Left cardiac atrium (tissue), 4 donors: Measurements from ENCODE around the gene EIF2AK2. TPM values are rescaled to one million over a fixed set of nuclear protein-coding genes. Genes with fewer than 3 reads are reported as not detected.
"Not testable (repeated sequence)": the region's sequence is repeated elsewhere in the genome, so short reads cannot be mapped to it uniquely, and the experiment has no call there.

Source experiments
- ATAC-seq, 2 donors: fragments of 200-7000 bp; cut with Tn5 transposase; one replicate each; pipeline ENCODE4 v1.9.1; 2020; ENCODE audit warnings: mild to moderate bottlenecking in 2 of 2, moderate library complexity in 2 of 2
- DNase-seq: peaks from one replicate; pipeline ENCODE4 v3.0.0-alpha.2; 2020
- intact Hi-C, 2 donors: fragments of 100-400 bp; cut with DNase I; formaldehyde crosslinking; loops; one replicate each; pipeline versions ENCODE4 v1.14.1 to v1.15.1; 2022 to 2023
- long read RNA-seq: library from polyadenylated mRNA; unstranded; transcript quantifications from one replicate; pipeline ENCODE4 v2.0.0, GENCODE V29; 2021
- total RNA-seq, 2 donors: library from RNA; stranded (reverse); fragmentation: NEBNext Ultra II Directional; extraction: Animal tissue kit (Norgen Biotek cat#: 25700); gene quantifications; one replicate each; pipeline ENCODE4 v1.2.1, GENCODE V29; 2021
- donor health status: DM: no; HTN: yes; CAD: no.
- donor health status: DM: no; HTN: yes; CAD: no; lungs with severe emphysema.
- donor health status: DM: yes; HTN: yes; CAD: no.
- donor health status: Dilated cardiomyopathy.

The EIF2AK2 gene
- 10 to 100 TPM; 19.3 to 26.8 TPM for total RNA-seq
- long read RNA-seq, full-length matches to known transcripts: 9 of 23 reads
- long read RNA-seq, partial matches to known transcripts: 7 of 23 reads
- long read RNA-seq, other reads (novel, unspliced or antisense): 7 of 23 reads

GRCh38 chr2:37156857-37157714 is at the start of gene EIF2AK2:
Gene EIF2AK2, minus strand, starts transcription at chr2:37156980. Its CDS starts 9,174 bp downstream, at chr2:37147806.
- peak; percentile 89 for DNase-seq
- ATAC-seq: peak; percentile 96 to 97
- intact Hi-C loops: no loop called here

GRCh38 chr2:37205689-37206341 is 49.0 kb upstream of the EIF2AK2 start:
- intact Hi-C loops: no loop called here
- no peak for ATAC-seq
- no peak for DNase-seq

- ATAC-seq, DNase-seq, intact Hi-C loops: not testable (repeated sequence)
These were observed 48.4 kb upstream of the EIF2AK2 start for GRCh38 chr2:37205071-37205661.

GRCh38 chr2:37203708-37204107 is 46.9 kb upstream of the EIF2AK2 start:
- intact Hi-C loops: no loop called here
- DNase-seq (no peak), ATAC-seq (no peak)

GRCh38 chr2:37201766-37202165 is 45.0 kb upstream of the EIF2AK2 start:
- DNase-seq (no peak), ATAC-seq (no peak)
- intact Hi-C loops: no loop called here

GRCh38 chr2:37201208-37201607 is 44.4 kb upstream of the EIF2AK2 start:
- ATAC-seq (no peak), DNase-seq (no peak)

GRCh38 chr2:37198681-37199065 is 41.9 kb upstream of the EIF2AK2 start:
- intact Hi-C loops: no loop called here
- no peak for DNase-seq
- no peak for ATAC-seq

More at GRCh38 chr2:37201208-37201607, 44.4 kb upstream of the EIF2AK2 start:
- intact Hi-C loops: no loop called here

GRCh38 chr2:37196320-37197195 is 39.8 kb upstream of the EIF2AK2 start, which contains the start of gene CEBPZOS:
Gene CEBPZOS, plus strand, starts transcription at chr2:37196496. Its CDS starts 3,209 bp downstream, at chr2:37199705.
- intact Hi-C loops: no loop called here
- ATAC-seq (peak; percentile 92 to 93), DNase-seq (peak; percentile 86)

GRCh38 chr2:37195862-37196319 is 39.1 kb upstream of the EIF2AK2 start:
- DNase-seq, intact Hi-C loops, ATAC-seq: not testable (repeated sequence)

- no peak for ATAC-seq
- no peak for DNase-seq
- intact Hi-C loops: no loop called here
These were observed 35.8 kb upstream of the EIF2AK2 start for GRCh38 chr2:37192551-37192950.

GRCh38 chr2:37191747-37192146 is 35.0 kb upstream of the EIF2AK2 start:
- DNase-seq (no peak), ATAC-seq (no peak)
- intact Hi-C loops: no loop called here

GRCh38 chr2:37191253-37191652 is 34.5 kb upstream of the EIF2AK2 start:
- DNase-seq (no peak), ATAC-seq (no peak)
- intact Hi-C loops: no loop called here

GRCh38 chr2:37190290-37190689 is 33.5 kb upstream of the EIF2AK2 start:
- ATAC-seq (no peak), DNase-seq (no peak)
- intact Hi-C loops: no loop called here

GRCh38 chr2:37189452-37190153 is 32.8 kb upstream of the EIF2AK2 start:
- ATAC-seq (peak in 1 of 2 donors; percentile 58), DNase-seq (no peak)
- intact Hi-C loops: no loop called here

GRCh38 chr2:37188570-37188969 is 31.8 kb upstream of the EIF2AK2 start, which contains the start of gene SULT6B1:
Gene SULT6B1, minus strand, starts transcription at chr2:37188670. Its CDS starts 30 bp downstream, at chr2:37188640.
- DNase-seq (no peak), ATAC-seq (no peak)
- intact Hi-C loops: no loop called here

GRCh38 chr2:37181726-37182684 is 25.2 kb upstream of the EIF2AK2 start:
- ATAC-seq (no peak), DNase-seq (no peak)
- intact Hi-C loops: no loop called here

GRCh38 chr2:37180640-37181039 is 23.9 kb upstream of the EIF2AK2 start:
- DNase-seq: no peak
- no peak for ATAC-seq
- intact Hi-C loops: no loop called here
